HepG2 (cell line): Measurements from ENCODE around the gene AKR1C2. TPM values are rescaled to one million over a fixed set of nuclear protein-coding genes. Genes with fewer than 3 reads are reported as not detected.
A peak's percentile ranks its signal among the peaks of the same experiment; 100 is the strongest.
"Not testable (repeated sequence)": the region's sequence is repeated elsewhere in the genome, so short reads cannot be mapped to it uniquely, and the experiment has no call there.

Source experiments
- ATAC-seq: fragments of 200-7000 bp; cut with Tn5 transposase; 3 replicates; pipeline ENCODE4 v1.9.1; 2020; ENCODE audit warnings: mild to moderate bottlenecking, moderate library complexity
- BruUV-seq: library from RNA; stranded (reverse); fragments of 400-500 nt; replicated peaks from 2 replicates; lab custom pipeline; 2021; lab: Mats Ljungman, UMichigan
- CTCF ChIA-PET: fragments of 300-600 bp; formaldehyde crosslinking; extraction: SDS; loops from one replicate; lab custom pipeline; 2021; ENCODE audit warnings: low total read pairs, inconsistent platforms, low intra/inter-chr PET ratio; lab: Yijun Ruan, JAX
- POLR2A ChIA-PET: fragments of 350-600 bp; sonication (Branson Sonifier 250); formaldehyde crosslinking; loops from one replicate; lab custom pipeline; 2020; ENCODE audit warnings: antibody characterized with exemption, inconsistent platforms; lab: Yijun Ruan, JAX
- DNase-seq: peaks from one replicate; pipeline ENCODE4 v3.0.0-alpha.2; 2015; ENCODE audit warnings: low spot score
- FAIRE-seq: peaks from 3 replicates; lab custom pipeline; 2011; peaks lifted over from hg19 to GRCh38; lab: Jason Lieb, UNC
- H2AFZ ChIP-seq: one replicate; pipeline ENCODE4 v1.6.1; 2011; ENCODE audit warnings: low read length, inconsistent platforms
- H3K27ac ChIP-seq: fragments of 300-600 bp; 3 replicates; pipeline ENCODE4 v1.8.0; 2011; ENCODE audit warnings: mixed run types, mild to moderate bottlenecking, mixed read lengths, low read length, inconsistent platforms; ENCODE audit not compliant: insufficient read depth; ENCODE audit errors: extremely low read length
- H3K27me3 ChIP-seq, 2 experiments: fragments of 200-600 bp in 1 of 2; 2 replicates in 1 of 2; 3 replicates in 1 of 2; pipeline versions ENCODE4 v1.6.0 to v1.8.0; 2011; ENCODE audit warnings: low read length in 2 of 2, mild to moderate bottlenecking in 2 of 2, moderate library complexity in 2 of 2, inconsistent platforms in 1 of 2; ENCODE audit not compliant: insufficient read depth in 2 of 2, control insufficient read depth in 1 of 2
- H3K36me3 ChIP-seq, 2 experiments: fragments of 200-600 bp in 1 of 2; replicated peaks in 1 of 2; 2 replicates in 1 of 2; 3 replicates in 1 of 2; pipeline versions ENCODE4 v1.5.1 to v1.8.0; 2011; ENCODE audit warnings: low read length in 2 of 2, inconsistent platforms in 1 of 2; ENCODE audit not compliant: insufficient read depth in 2 of 2, control insufficient read depth in 1 of 2
- H3K4me1 ChIP-seq: 2 replicates; pipeline ENCODE4 v1.5.1; 2012; ENCODE audit warnings: low read length, inconsistent platforms; ENCODE audit not compliant: insufficient read depth
- H3K4me2 ChIP-seq: 2 replicates; pipeline ENCODE4 v1.6.0; 2011; ENCODE audit warnings: low read depth, low read length, inconsistent platforms
- H3K4me3 ChIP-seq, 3 experiments: fragments of 200-600 bp in 1 of 3; sonication (generic), shearing (Covaris generic) in 1 of 3; replicated peaks in 1 of 3; 2 replicates each; pipeline ENCODE4 v1.5.1; 2011 to 2016; ENCODE audit warnings: low read length in 3 of 3, inconsistent platforms in 2 of 3, low read depth in 2 of 3, mild to moderate bottlenecking in 2 of 3, control low read depth in 1 of 3, mixed read lengths in 1 of 3; ENCODE audit not compliant: insufficient read depth in 1 of 3
- H3K79me2 ChIP-seq: one replicate; pipeline ENCODE4 v1.6.1; 2011; ENCODE audit warnings: low read length, inconsistent platforms; ENCODE audit not compliant: insufficient read depth
- H3K9ac ChIP-seq: 2 replicates; pipeline ENCODE4 v1.6.0; 2011; ENCODE audit warnings: mild to moderate bottlenecking, low read depth, low read length, inconsistent platforms; ENCODE audit not compliant: insufficient read depth
- H3K9me3 ChIP-seq: 2 replicates; pipeline ENCODE4 v1.5.1; 2012; ENCODE audit warnings: mild to moderate bottlenecking, low read length
- H4K20me1 ChIP-seq: 2 replicates; pipeline ENCODE4 v1.6.0; 2011; ENCODE audit warnings: inconsistent platforms, mild to moderate bottlenecking, low read length, moderate library complexity; ENCODE audit not compliant: insufficient read depth
- ARID5B ChIP-seq: IDR thresholded peaks from 2 replicates; pipeline ENCODE4 v1.4.0; 2020; ENCODE audit warnings: mild to moderate bottlenecking, missing genetic modification reagents
- EP300 ChIP-seq, 3 experiments: sonication (generic) in 1 of 3; formaldehyde crosslinking in 1 of 3; IDR thresholded peaks; 2 replicates each; pipeline versions ENCODE4 v1.5.1 to v1.6.1; 2011 to 2020; ENCODE audit warnings: low read depth in 2 of 3, low read length in 2 of 3, borderline replicate concordance in 1 of 3, improper control_type of control experiment in 1 of 3, mild to moderate bottlenecking in 1 of 3, missing genetic modification reagents in 1 of 3, moderate library complexity in 1 of 3
- FOXA1 ChIP-seq, 2 experiments: fragments of 450-650 bp in 1 of 2; sonication (generic) in 1 of 2; formaldehyde crosslinking in 1 of 2; IDR thresholded peaks; 2 replicates each; pipeline versions ENCODE4 v1.4.0 to v1.6.1; 2016 to 2020; ENCODE audit warnings: missing genetic modification reagents in 1 of 2
- FOXA3 ChIP-seq: IDR thresholded peaks from 2 replicates; pipeline ENCODE4 v1.6.1; 2016; ENCODE audit warnings: missing genetic modification reagents, missing compliant biosample characterization
- FOXP1 ChIP-seq, 2 experiments: fragments of 450-650 bp in 1 of 2; IDR thresholded peaks; 2 replicates each; pipeline ENCODE4 v1.6.1; 2017 to 2018; ENCODE audit warnings: antibody characterized with exemption in 1 of 2
- HMG20A ChIP-seq: IDR thresholded peaks from 2 replicates; pipeline ENCODE4 v1.6.1; 2016; ENCODE audit warnings: borderline replicate concordance
- HOMEZ ChIP-seq: IDR thresholded peaks from 2 replicates; pipeline ENCODE4 v1.6.1; 2016; ENCODE audit warnings: low read depth
- MAFF ChIP-seq: IDR thresholded peaks from 2 replicates; pipeline ENCODE4 v1.6.1; 2011; ENCODE audit warnings: low read depth, low read length, improper control_type of control experiment
- MED1 ChIP-seq: sonication (generic); formaldehyde crosslinking; IDR thresholded peaks from 2 replicates; pipeline ENCODE4 v1.4.0; 2020; ENCODE audit warnings: missing genetic modification reagents
- SOX5 ChIP-seq: IDR thresholded peaks from 2 replicates; pipeline ENCODE4 v1.6.1; 2016; ENCODE audit warnings: borderline replicate concordance
- WGBS: methylation state at CpG from one replicate; pipeline ENCODE4 v1.1.6; 2017; ENCODE audit warnings: low lambda C conversion rate; 5-methylcytosine and 5-hydroxymethylcytosine counted together
- in situ Hi-C: cut with HindIII; loops from 2 replicates; pipeline ENCODE4 v1.10.0; 2017; ENCODE audit warnings: low pct_unique_long_range_greater_than_20kb; ENCODE audit not compliant: extremely low pct_ligation_motif_present
- intact Hi-C: fragments of 100-400 bp; cut with micrococcal nuclease; formaldehyde crosslinking; loops from one replicate; pipeline ENCODE4 v1.10.0; 2022; ENCODE audit not compliant: unreplicated experiment
- polyA plus RNA-seq, 8 experiments: library from polyadenylated mRNA; depleted of rRNA in 3 of 8; stranded (reverse) in 7 of 8; unstranded in 1 of 8; fragments of >200 nt; fragmentation: Illumina TruSeq in 4 of 8; extraction: Trizol in 4 of 8; gene quantifications; 2 replicates each; pipeline versions ENCODE4 v1.2.1 to v1.2.3, GENCODE V29; 2011 to 2016; ENCODE audit warnings: low read depth in 4 of 8, missing spikeins in 1 of 8, mixed read lengths in 1 of 8; ENCODE audit not compliant: insufficient read depth in 1 of 8
- total RNA-seq, 5 experiments: library from RNA; depleted of rRNA; stranded (reverse); fragments of >200 nt; fragmentation: Illumina TruSeq; extraction: Trizol; gene quantifications; 2 replicates each; pipeline ENCODE4 v1.2.3, GENCODE V29; 2016; ENCODE audit warnings: low read depth in 1 of 5

Gene AKR1C2
- total and polyA plus RNA-seq, 2 of the 13 experiments (the other 11 are each of a cell fraction or from before 2014, with no cell fraction given) = 140 to 900 TPM

- H3K4me1 ChIP-seq = peaks cover 29% of the 10 kb centered on the region
- H3K36me3 ChIP-seq; BruUV-seq; H3K4me2 ChIP-seq; H3K27me3 ChIP-seq; H3K9me3 ChIP-seq; POLR2A ChIA-PET; TF ChIP-seq FOXP1 (CRISPR knock-in tag; IDR thresholded peaks at IDR 0.05): not testable (repeated sequence)
- H3K79me2 ChIP-seq = peaks cover 32% of the 10 kb centered on the region
- 97% methylated on average over 11 of the region's 11 CpGs for WGBS
- H4K20me1 ChIP-seq = peaks cover 16% of the 10 kb centered on the region; the same call in 1 of the 2 replicates
- CTCF ChIA-PET = interaction anchor here (1.1 kb wide), 1 partner anchor 112 kb away, joined by 3 read pairs; no protein-coding TSS in a partner anchor
- peak; percentile 72; the same call in 1 of the 2 replicates for TF ChIP-seq FOXP1 (IDR thresholded peaks at IDR 0.05)
- TF ChIP-seq, all 625 proteins: peak for 1; not testable (repeated sequence) for 624
- H3K27ac ChIP-seq, H3K9ac ChIP-seq, intact Hi-C loops, FAIRE-seq, DNase-seq, H2AFZ ChIP-seq, in situ Hi-C loops, ATAC-seq, H3K4me3 ChIP-seq: not testable (repeated sequence)
Measured at GRCh38 chr10:4961558-4961957, 42.1 kb downstream of the AKR1C2 start.

GRCh38 chr10:4956955-4957645 lies 46.6 kb downstream of the AKR1C2 start:
- WGBS = 18% methylated on average over 5 of the region's 5 CpGs
- H3K9me3 ChIP-seq; H3K36me3 ChIP-seq; H3K4me3 ChIP-seq; H4K20me1 ChIP-seq; H3K9ac ChIP-seq; H3K79me2 ChIP-seq; in situ Hi-C loops; CTCF ChIA-PET; H3K27me3 ChIP-seq; intact Hi-C loops; TF ChIP-seq FOXA1 (IDR thresholded peaks at IDR 0.05): not testable (repeated sequence)
- H2AFZ ChIP-seq = peak overlapping the region; percentile 27
- POLR2A ChIA-PET = interaction anchor here (0.9 to 1.5 kb wide), 2 partner anchors 9 kb away, joined by 3 to 4 read pairs; no protein-coding TSS in a partner anchor
- peaks cover 55% of the 10 kb centered on the region for H3K4me1 ChIP-seq
- FAIRE-seq (peak; percentile 94), ATAC-seq (peak; percentile 86), DNase-seq (peak; percentile 81)
- BruUV-seq = TSS peak; percentile 79
- H3K27ac ChIP-seq = peak overlapping the region; percentile 71
- H3K4me2 ChIP-seq = 0 out of 2 replicates have a peak overlapping the region, but pooled peaks have one; percentile 32
- TF ChIP-seq MAFF (0 out of 2 replicates have a peak, but pooled peaks have one; percentile 22), FOXA1 (CRISPR knock-in tag; IDR thresholded peaks at IDR 0.05) (peak; percentile 55; the same call in 1 of the 2 replicates), ARID5B (CRISPR knock-in tag) (peak; percentile 78), HMG20A (CRISPR knock-in tag) (peak; percentile 58; the same call in 1 of the 2 replicates), EP300 (IDR thresholded peaks at IDR 0.05; ENCODE audit: low read depth in 2 of 2, low read length in 2 of 2) (peak in 1 of 2 experiments; percentile 65; a peak in 1 of 4 replicates), EP300 (CRISPR knock-in tag; IDR thresholded peaks at IDR 0.05; ENCODE audit: borderline replicate concordance) (peak; percentile 29; the same call in 1 of the 2 replicates), FOXA3 (CRISPR knock-in tag) (peak; percentile 76), HOMEZ (CRISPR knock-in tag) (peak; percentile 44; the same call in 1 of the 2 replicates), SOX5 (peak; percentile 67; the same call in 1 of the 2 replicates), MED1 (peak; percentile 46)
